AG04450 (cell line): ENCODE results near the gene HECTD3. TPM values are rescaled to one million over a fixed set of nuclear protein-coding genes. Genes with fewer than 3 reads are reported as not detected.
A peak's percentile ranks its signal among the peaks of the same experiment; 100 is the strongest.

Source experiments
- CTCF ChIA-PET: fragments of 300-600, 350-600 bp; formaldehyde crosslinking; extraction: SDS; loops from one replicate; lab custom pipeline; 2022; ENCODE audit warnings: antibody characterized with exemption, inconsistent platforms; lab: Charles Lee
- POLR2A ChIA-PET: fragments of 350-600 bp; formaldehyde crosslinking; extraction: SDS; loops from one replicate; lab custom pipeline; 2021; ENCODE audit warnings: antibody characterized with exemption, inconsistent platforms; lab: Yijun Ruan, JAX
- DNase-seq: peaks from one replicate; pipeline ENCODE4 v3.0.0-alpha.2; 2011; ENCODE audit warnings: low read depth, low spot score
- H3K27ac ChIP-seq: one replicate; pipeline ENCODE4 v1.5.1; 2012; ENCODE audit warnings: low read depth, low read length, control low read depth
- H3K27me3 ChIP-seq: one replicate; pipeline ENCODE4 v1.6.0; 2012; ENCODE audit warnings: low read length; ENCODE audit not compliant: control insufficient read depth, insufficient read depth
- H3K4me3 ChIP-seq: 2 replicates; pipeline ENCODE4 v1.5.1; 2011; ENCODE audit warnings: mild to moderate bottlenecking, low read depth, low read length, control low read depth
- H3K9me3 ChIP-seq: 2 replicates; pipeline ENCODE4 v1.5.1; 2012; ENCODE audit warnings: low read length; ENCODE audit not compliant: control insufficient read depth, insufficient read depth
- polyA plus RNA-seq: library from polyadenylated mRNA; depleted of rRNA; stranded (reverse); fragments of >200 nt; gene quantifications from 2 replicates; pipeline ENCODE4 v1.2.3, GENCODE V29; 2011
- TF ChIP-seq, protein P1 (sequence below): IDR thresholded peaks from 2 replicates; pipeline ENCODE4 v1.5.1; 2011; ENCODE audit warnings: low read depth, low read length, control low read depth, inconsistent platforms

Gene HECTD3
- polyA plus RNA-seq, 1 experiment: 52.0 TPM

DNA sequence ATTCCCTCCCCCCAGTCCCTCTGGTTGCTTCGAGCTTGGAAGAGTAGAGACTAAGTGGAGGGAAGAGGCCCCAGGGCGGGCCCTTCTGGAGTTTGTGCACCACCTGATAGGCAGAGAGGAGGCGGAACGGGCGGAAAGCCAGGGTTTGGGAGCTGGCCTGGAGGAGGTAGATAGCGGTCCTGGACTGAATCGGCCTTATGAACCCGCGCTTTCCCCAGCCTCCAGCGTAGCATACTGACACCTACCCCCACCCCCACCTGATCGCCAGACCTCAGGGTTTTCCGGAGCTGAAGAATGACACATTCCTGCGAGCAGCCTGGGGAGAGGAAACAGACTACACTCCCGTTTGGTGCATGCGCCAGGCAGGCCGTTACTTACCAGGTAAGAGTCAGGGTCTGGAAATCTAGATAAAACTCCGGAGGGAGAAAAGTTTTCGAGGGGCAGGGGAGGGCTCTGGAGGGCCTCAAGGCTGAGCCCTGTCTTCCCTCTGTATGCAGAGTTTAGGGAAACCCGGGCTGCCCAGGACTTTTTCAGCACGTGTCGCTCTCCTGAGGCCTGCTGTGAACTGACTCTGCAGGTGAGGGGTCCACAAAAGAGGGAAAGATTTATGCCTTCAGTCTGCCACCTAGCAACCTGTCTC lies 1.6 kb upstream of the HECTD3 start:
- POLR2A ChIA-PET: interaction anchor here (0.6 to 3.5 kb wide), 13 partner anchors 26 to 871 kb away, joined by 3 to 38 read pairs (median 4); partner anchors contain the start of genes EIF2B3, KLF18, MMACHC and MUTYH
- peak overlapping the region; percentile 82 for H3K27ac ChIP-seq
- TF ChIP-seq, protein P1, sequence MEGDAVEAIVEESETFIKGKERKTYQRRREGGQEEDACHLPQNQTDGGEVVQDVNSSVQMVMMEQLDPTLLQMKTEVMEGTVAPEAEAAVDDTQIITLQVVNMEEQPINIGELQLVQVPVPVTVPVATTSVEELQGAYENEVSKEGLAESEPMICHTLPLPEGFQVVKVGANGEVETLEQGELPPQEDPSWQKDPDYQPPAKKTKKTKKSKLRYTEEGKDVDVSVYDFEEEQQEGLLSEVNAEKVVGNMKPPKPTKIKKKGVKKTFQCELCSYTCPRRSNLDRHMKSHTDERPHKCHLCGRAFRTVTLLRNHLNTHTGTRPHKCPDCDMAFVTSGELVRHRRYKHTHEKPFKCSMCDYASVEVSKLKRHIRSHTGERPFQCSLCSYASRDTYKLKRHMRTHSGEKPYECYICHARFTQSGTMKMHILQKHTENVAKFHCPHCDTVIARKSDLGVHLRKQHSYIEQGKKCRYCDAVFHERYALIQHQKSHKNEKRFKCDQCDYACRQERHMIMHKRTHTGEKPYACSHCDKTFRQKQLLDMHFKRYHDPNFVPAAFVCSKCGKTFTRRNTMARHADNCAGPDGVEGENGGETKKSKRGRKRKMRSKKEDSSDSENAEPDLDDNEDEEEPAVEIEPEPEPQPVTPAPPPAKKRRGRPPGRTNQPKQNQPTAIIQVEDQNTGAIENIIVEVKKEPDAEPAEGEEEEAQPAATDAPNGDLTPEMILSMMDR: no peak

DNA sequence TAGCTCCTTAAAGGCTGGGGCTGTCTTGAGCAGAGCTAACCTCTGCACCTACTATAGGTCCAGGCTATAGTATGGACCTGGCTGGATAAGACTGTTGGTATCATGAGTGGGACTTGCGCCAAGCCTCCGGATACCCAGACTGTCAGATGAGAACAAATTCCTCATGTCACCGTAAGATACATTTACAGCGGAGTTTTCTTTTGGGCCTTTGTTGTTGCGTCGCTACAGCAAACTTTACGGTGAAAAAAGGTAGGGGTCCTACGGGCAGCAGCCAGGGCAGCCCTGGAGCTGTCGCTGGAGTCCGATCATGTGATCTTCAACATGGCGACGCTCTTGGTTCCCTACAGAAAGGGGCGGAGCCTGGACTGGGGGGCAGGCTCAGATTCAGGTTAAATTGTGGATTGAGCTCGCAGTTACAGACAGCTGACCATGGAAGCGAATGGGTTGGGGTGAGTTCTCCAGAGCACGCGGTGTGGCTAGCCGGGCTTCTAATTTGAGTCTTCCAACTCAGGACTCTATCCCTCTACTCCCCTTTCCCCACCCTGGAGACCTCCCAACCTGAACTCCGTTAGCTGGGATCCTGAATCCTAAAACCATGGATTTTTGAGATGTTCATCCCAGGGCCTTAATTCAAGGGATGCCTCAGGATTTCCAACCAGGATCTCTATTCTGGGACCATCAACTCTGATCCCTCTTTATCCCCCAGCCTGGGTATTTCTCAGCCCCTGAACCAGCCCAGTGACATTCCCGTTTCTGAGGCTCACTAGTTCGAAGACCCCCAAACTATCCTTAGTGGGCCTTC lies 914 bp upstream of the HECTD3 start, which contains the start of gene UROD:
UROD (plus strand) TSS at position 418 of the 802 bp plus-strand sequence; CDS start at position 430, 12 bp downstream.
- TF ChIP-seq, protein P1: no peak
- DNase-seq: peak; percentile 92
- CTCF ChIA-PET: interaction anchor here (0.7 to 11.4 kb wide), 13 partner anchors 9 to 481 kb away, joined by 3 to 616 read pairs (median 5); partner anchors contain the start of genes EIF2B3, RNU5D-1 and TESK2
- POLR2A ChIA-PET: interaction anchor here (0.9 to 3.5 kb wide), 14 partner anchors 26 to 509 kb away, joined by 3 to 38 read pairs (median 5); partner anchors contain the start of genes EIF2B3, MUTYH, PTCH2 and RNU5D-1
- Histone ChIP-seq H3K9me3 (no peaks in the 10 kb centered on the region; the same call in 1 of the 2 replicates), H3K27me3 (no peaks in the 10 kb centered on the region), H3K27ac (peak within 1 kb of the TSS; percentile 82), H3K4me3 (peak within 1 kb of the TSS; percentile 92)

More for the DNA sequence above, 1.6 kb upstream of the HECTD3 start:
- no peaks in the 10 kb centered on the region for H3K27me3 ChIP-seq
- no peaks in the 10 kb centered on the region; the same call in 1 of the 2 replicates for H3K9me3 ChIP-seq
- peak; percentile 21 for DNase-seq
- CTCF ChIA-PET: interaction anchor here (0.7 to 11.4 kb wide), 10 partner anchors 8 to 480 kb away, joined by 3 to 616 read pairs (median 22); partner anchors contain the start of genes MUTYH, TESK2 and TOE1
- peak overlapping the region; percentile 79 for H3K4me3 ChIP-seq

DNA sequence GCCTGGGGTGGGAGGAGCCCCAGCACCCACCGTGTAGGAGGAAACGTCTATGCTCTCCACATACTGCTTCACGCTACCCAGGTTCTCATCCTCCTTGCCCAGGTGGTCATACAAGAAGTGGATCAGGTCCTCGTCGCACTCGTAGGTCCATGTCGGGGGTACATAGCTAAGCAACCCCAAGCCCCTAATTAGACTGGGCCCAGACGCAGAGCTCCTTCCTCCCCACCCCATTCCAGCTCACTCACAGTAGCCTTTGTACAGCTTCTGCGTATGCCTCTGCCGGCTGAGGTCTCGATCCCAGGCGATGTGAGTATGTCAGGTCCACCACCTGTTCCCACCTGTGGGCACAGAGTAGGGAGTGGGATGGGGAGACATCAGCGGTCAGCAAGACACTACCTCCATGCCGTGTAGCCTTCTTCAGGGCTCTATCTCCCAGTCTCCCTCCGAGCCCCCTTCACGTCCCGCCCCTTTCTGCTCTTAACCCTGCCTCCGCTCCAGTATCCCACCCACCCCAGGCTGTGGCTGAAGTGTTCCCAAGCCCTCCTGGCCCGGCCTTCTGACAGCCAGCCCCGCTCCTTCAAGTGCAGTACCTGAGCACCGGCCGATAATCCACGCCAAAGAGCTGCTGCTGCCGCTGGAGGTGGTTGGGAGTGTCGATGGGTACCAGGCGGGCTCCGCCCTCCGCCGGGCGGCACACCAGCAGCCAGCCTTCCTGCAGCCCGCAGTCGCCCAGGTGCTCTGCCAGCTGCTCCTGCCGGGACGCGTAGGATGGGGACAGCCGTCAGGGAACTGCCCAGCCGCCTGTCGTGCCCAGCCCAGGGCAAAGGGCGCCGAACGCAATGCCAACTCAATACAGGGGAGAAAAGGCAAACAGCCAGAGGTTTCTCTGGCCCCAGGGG lies 919 bp downstream of the HECTD3 start:
- ChIA-PET POLR2A (interaction anchor here (0.6 to 3.5 kb wide), 18 partner anchors 12 to 538 kb away, joined by 3 to 38 read pairs (median 6); partner anchors contain the start of genes BTBD19, EIF2B3, MUTYH and PLK3), CTCF (interaction anchor here (0.6 to 11.4 kb wide), 9 partner anchors 24 to 482 kb away, joined by 3 to 616 read pairs (median 5); partner anchors contain the start of genes EIF2B3 and RNU5D-1)
- Histone ChIP-seq H3K27ac (no peak overlapping the region), H3K27me3 (no peaks in the 10 kb centered on the region), H3K9me3 (no peaks in the 10 kb centered on the region; the same call in 1 of the 2 replicates), H3K4me3 (peak overlapping the region; percentile 92)
- DNase-seq: no peak
- TF ChIP-seq, protein P1: no peak

DNA sequence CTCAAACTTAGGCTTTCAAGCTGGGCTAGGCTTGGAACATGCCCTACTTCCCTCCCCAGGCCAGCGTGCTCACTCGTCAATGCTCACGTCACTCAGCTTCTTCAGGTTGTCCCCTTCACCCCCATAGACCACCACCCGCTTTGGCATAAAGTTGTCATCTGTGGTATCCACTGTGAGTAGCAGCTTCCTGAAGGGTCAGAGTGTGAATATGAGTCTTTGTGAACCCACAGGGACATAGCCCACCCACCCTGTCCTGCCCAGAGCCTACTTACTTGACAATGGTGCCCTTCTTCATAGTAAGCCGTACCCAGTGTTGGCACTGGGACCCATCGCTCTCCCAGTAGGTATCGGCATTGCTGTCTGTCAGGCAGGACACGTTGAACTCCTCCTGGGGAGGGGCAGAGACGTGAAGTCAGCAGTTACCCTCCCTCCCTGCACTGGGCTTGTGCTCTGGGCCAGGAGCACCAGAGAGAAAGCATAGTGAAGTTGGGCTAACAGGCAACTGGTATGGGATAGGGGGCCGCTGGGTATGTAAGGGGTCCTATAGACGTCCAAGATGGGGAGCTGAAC lies 1.7 kb downstream of the HECTD3 start:
- no peak overlapping the region for H3K27ac ChIP-seq
- no peaks in the 10 kb centered on the region for H3K27me3 ChIP-seq
- H3K9me3 ChIP-seq: no peaks in the 10 kb centered on the region; the same call in 1 of the 2 replicates
- DNase-seq: no peak
- H3K4me3 ChIP-seq: peak overlapping the region; percentile 92; the same call in 1 of the 2 replicates
- ChIA-PET POLR2A (interaction anchor here (0.8 kb wide), 1 partner anchor 62 kb away, joined by 3 read pairs; no protein-coding TSS in a partner anchor), CTCF (interaction anchor here (0.7 to 5.6 kb wide), 3 partner anchors 174 to 483 kb away, joined by 4 to 30 read pairs (median 17); no protein-coding TSS in a partner anchor)
- TF ChIP-seq, protein P1: no peak
